Endothelial cell of umbilical vein (primary cell): ENCODE data around the gene RAD51B.

Experiments used
- POLR2A ChIP-seq: IDR thresholded peaks from 2 replicates; pipeline ENCODE4 v1.6.1; 2012; ENCODE audit warnings: low read depth, mild to moderate bottlenecking, control low read depth, low read length
- TF ChIP-seq, protein P1 (sequence below), 2 donors: IDR thresholded peaks; 1 replicate in 1 of 2; 2 replicates in 1 of 2; pipeline ENCODE4 v1.5.1; 2011; ENCODE audit warnings: low read length in 2 of 2, mild to moderate bottlenecking in 2 of 2, moderate library complexity in 2 of 2, control low read depth in 1 of 2, inconsistent platforms in 1 of 2, low read depth in 1 of 2; ENCODE audit not compliant: insufficient read depth in 1 of 2; ENCODE audit errors: extremely low read depth in 1 of 2
- TF ChIP-seq, protein P2 (sequence below): IDR thresholded peaks from 2 replicates; pipeline ENCODE4 v1.6.1; 2011; ENCODE audit not compliant: insufficient read depth, insufficient read length

DNA sequence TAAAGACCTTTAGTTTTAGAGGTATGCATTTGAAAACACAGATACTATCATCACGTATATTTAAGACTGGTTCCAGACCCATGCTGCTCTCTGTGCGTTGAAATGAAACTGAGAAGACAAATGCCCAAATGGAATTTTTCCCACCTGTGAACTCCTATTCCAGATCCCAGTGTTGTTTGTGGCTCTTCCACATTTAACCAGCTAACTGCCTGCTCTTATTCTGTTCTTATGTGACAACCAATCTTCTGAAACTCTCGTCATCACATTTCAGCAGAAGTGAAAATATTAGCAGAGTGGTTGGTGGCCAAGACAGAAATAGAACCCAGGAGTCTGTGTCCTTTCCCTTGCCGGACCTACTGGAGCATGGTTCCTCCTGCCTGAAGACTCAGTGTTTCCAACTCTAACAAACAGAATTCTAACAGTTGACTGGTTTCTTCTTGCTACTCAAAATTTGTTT lies 460.2 kb downstream of the RAD51B start:
- TF ChIP-seq, protein P1, sequence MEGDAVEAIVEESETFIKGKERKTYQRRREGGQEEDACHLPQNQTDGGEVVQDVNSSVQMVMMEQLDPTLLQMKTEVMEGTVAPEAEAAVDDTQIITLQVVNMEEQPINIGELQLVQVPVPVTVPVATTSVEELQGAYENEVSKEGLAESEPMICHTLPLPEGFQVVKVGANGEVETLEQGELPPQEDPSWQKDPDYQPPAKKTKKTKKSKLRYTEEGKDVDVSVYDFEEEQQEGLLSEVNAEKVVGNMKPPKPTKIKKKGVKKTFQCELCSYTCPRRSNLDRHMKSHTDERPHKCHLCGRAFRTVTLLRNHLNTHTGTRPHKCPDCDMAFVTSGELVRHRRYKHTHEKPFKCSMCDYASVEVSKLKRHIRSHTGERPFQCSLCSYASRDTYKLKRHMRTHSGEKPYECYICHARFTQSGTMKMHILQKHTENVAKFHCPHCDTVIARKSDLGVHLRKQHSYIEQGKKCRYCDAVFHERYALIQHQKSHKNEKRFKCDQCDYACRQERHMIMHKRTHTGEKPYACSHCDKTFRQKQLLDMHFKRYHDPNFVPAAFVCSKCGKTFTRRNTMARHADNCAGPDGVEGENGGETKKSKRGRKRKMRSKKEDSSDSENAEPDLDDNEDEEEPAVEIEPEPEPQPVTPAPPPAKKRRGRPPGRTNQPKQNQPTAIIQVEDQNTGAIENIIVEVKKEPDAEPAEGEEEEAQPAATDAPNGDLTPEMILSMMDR (IDR thresholded peaks at IDR 0.05; ENCODE audit: extremely low read depth in 1 of 2, insufficient read depth in 1 of 2, low read depth in 1 of 2, low read length in 2 of 2) = no peak
- TF ChIP-seq, protein P2, sequence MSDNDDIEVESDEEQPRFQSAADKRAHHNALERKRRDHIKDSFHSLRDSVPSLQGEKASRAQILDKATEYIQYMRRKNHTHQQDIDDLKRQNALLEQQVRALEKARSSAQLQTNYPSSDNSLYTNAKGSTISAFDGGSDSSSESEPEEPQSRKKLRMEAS = no peak
- no peak for TF ChIP-seq POLR2A
